H1 (cell line): ENCODE measurements around the gene GUCY1A2. TPM values are rescaled to one million over a fixed set of nuclear protein-coding genes. Genes with fewer than 3 reads are reported as not detected.

ENCODE experiments used
- CTCF ChIA-PET: fragments of 300-600 bp; sonication (Branson Sonifier 250); formaldehyde crosslinking; loops from one replicate; lab custom pipeline; 2021; ENCODE audit not compliant: partially characterized antibody; lab: Charles Lee
- POLR2A ChIA-PET: fragments of 300-600 bp; sonication (Branson Sonifier 250); formaldehyde crosslinking; loops from one replicate; lab custom pipeline; 2021; ENCODE audit warnings: inconsistent platforms; ENCODE audit not compliant: partially characterized antibody; lab: Charles Lee
- DNase-seq, 2 experiments: peaks; one replicate each; pipeline versions ENCODE4 v3.0.0 to v3.0.0-alpha.2; 2010 to 2022; ENCODE audit warnings: low spot score in 2 of 2, low read depth in 1 of 2, mixed read lengths in 1 of 2
- FAIRE-seq: peaks from 2 replicates; lab custom pipeline; 2011; peaks lifted over from hg19 to GRCh38; lab: Jason Lieb, UNC
- H2AFZ ChIP-seq: 2 replicates; pipeline ENCODE4 v1.8.1; 2012; ENCODE audit warnings: low read length, inconsistent platforms
- H2AK5ac ChIP-seq: 2 replicates; pipeline ENCODE4 v1.6.1; 2013; ENCODE audit warnings: low read depth, low read length
- H2BK120ac ChIP-seq: replicated peaks from 2 replicates; pipeline ENCODE3; 2013; ENCODE audit warnings: low read depth, low read length, inconsistent platforms
- H2BK12ac ChIP-seq: 2 replicates; pipeline ENCODE4 v1.6.1; 2013; ENCODE audit warnings: low read depth, low read length
- H2BK15ac ChIP-seq: 2 replicates; pipeline ENCODE4 v1.6.1; 2013; ENCODE audit warnings: low read length
- H2BK20ac ChIP-seq: 2 replicates; pipeline ENCODE4 v1.6.1; 2013; ENCODE audit warnings: low read length
- H2BK5ac ChIP-seq: 2 replicates; pipeline ENCODE4 v1.6.1; 2013; ENCODE audit warnings: low read depth, low read length
- H3K14ac ChIP-seq: 2 replicates; pipeline ENCODE4 v1.6.1; 2013; ENCODE audit warnings: inconsistent platforms; ENCODE audit not compliant: insufficient read length
- H3K18ac ChIP-seq: 2 replicates; pipeline ENCODE4 v1.6.1; 2013; ENCODE audit warnings: low read length; ENCODE audit errors: extremely low read depth
- H3K23ac ChIP-seq: 2 replicates; pipeline ENCODE4 v1.6.1; 2013; ENCODE audit warnings: inconsistent platforms; ENCODE audit not compliant: insufficient read length
- H3K23me2 ChIP-seq: 2 replicates; pipeline ENCODE4 v1.6.1; 2013; ENCODE audit warnings: low read depth, low read length
- H3K27ac ChIP-seq: 2 replicates; pipeline ENCODE4 v1.6.1; 2011; ENCODE audit warnings: low read depth, low read length, inconsistent platforms
- H3K27me3 ChIP-seq, 4 experiments: replicated peaks in 1 of 4; 1 replicate in 1 of 4; 2 replicates in 3 of 4; pipeline versions ENCODE4 v1.6.1 to v1.8.1; 2011 to 2013; ENCODE audit warnings: low read length in 3 of 4, mild to moderate bottlenecking in 3 of 4, inconsistent platforms in 2 of 4, mixed read lengths in 2 of 4, moderate library complexity in 1 of 4; ENCODE audit not compliant: control insufficient read depth in 3 of 4, insufficient read depth in 3 of 4; ENCODE audit errors: extremely low read depth in 1 of 4
- H3K36me3 ChIP-seq, 4 experiments: 2 replicates each; pipeline versions ENCODE4 v1.6.1 to v1.8.1; 2011 to 2013; ENCODE audit warnings: mild to moderate bottlenecking in 4 of 4, low read length in 3 of 4, moderate library complexity in 2 of 4, control low read depth in 1 of 4, inconsistent platforms in 1 of 4; ENCODE audit not compliant: insufficient read depth in 4 of 4, control insufficient read depth in 2 of 4
- H3K4ac ChIP-seq: replicated peaks from 2 replicates; pipeline ENCODE3; 2013; ENCODE audit warnings: low read length, low read depth, mixed read lengths, inconsistent platforms; ENCODE audit not compliant: insufficient read length
- H3K4me1 ChIP-seq, 4 experiments: replicated peaks in 1 of 4; 1 replicate in 1 of 4; 2 replicates in 3 of 4; pipeline versions ENCODE4 v1.6.1 to v1.8.1; 2011 to 2013; ENCODE audit warnings: low read length in 3 of 4, inconsistent platforms in 2 of 4, mixed read lengths in 1 of 4; ENCODE audit not compliant: insufficient read depth in 4 of 4, control insufficient read depth in 3 of 4
- H3K4me2 ChIP-seq, 2 experiments: 2 replicates each; pipeline versions ENCODE4 v1.6.1 to v1.8.1; 2011 to 2013; ENCODE audit warnings: low read depth in 2 of 2, low read length in 2 of 2, control low read depth in 1 of 2, inconsistent platforms in 1 of 2, mild to moderate bottlenecking in 1 of 2; ENCODE audit not compliant: insufficient read depth in 1 of 2
- H3K4me3 ChIP-seq, 4 experiments: fragments of 200-600, 300-600 bp in 1 of 4; sonication (generic), shearing (Covaris generic), sonication (Bioruptor Twin) in 1 of 4; 2 replicates each; pipeline versions ENCODE4 v1.5.1 to v1.8.1; 2011 to 2016; ENCODE audit warnings: low read length in 4 of 4, low read depth in 3 of 4, control low read depth in 2 of 4, inconsistent platforms in 2 of 4, mild to moderate bottlenecking in 2 of 4, mixed read lengths in 1 of 4, moderate library complexity in 1 of 4; ENCODE audit not compliant: insufficient read depth in 2 of 4; ENCODE audit errors: extremely low read depth in 1 of 4
- H3K56ac ChIP-seq: replicated peaks from 2 replicates; pipeline ENCODE3; 2013; ENCODE audit warnings: low read depth, mild to moderate bottlenecking, mixed read lengths, low read length, inconsistent platforms; ENCODE audit not compliant: insufficient read length
- H3K79me1 ChIP-seq: 2 replicates; pipeline ENCODE4 v1.6.1; 2013; ENCODE audit warnings: low read depth, low read length, control low read depth
- H3K79me2 ChIP-seq, 2 experiments: 2 replicates each; pipeline versions ENCODE4 v1.6.1 to v1.8.1; 2012 to 2013; ENCODE audit warnings: low read length in 2 of 2, mild to moderate bottlenecking in 2 of 2, inconsistent platforms in 1 of 2; ENCODE audit not compliant: insufficient read depth in 2 of 2, control insufficient read depth in 1 of 2
- H3K9ac ChIP-seq, 4 experiments: replicated peaks in 1 of 4; 1 replicate in 1 of 4; 2 replicates in 3 of 4; pipeline versions ENCODE4 v1.6.1 to v1.8.1; 2011 to 2013; ENCODE audit warnings: low read depth in 3 of 4, low read length in 3 of 4, control low read depth in 2 of 4, mild to moderate bottlenecking in 2 of 4, moderate library complexity in 2 of 4, inconsistent platforms in 1 of 4; ENCODE audit errors: extremely low read depth in 1 of 4
- H3K9me3 ChIP-seq, 2 experiments: 2 replicates each; pipeline versions ENCODE4 v1.6.1 to v1.8.1; 2012 to 2013; ENCODE audit warnings: mild to moderate bottlenecking in 2 of 2, moderate library complexity in 2 of 2, control low read depth in 1 of 2, inconsistent platforms in 1 of 2, low read depth in 1 of 2, low read length in 1 of 2, mixed read lengths in 1 of 2; ENCODE audit not compliant: insufficient read depth in 2 of 2
- H4K20me1 ChIP-seq, 2 experiments: replicated peaks in 1 of 2; 2 replicates each; pipeline versions ENCODE3 to v1.8.1; 2011 to 2013; ENCODE audit warnings: inconsistent platforms in 2 of 2, low read length in 2 of 2, mild to moderate bottlenecking in 1 of 2; ENCODE audit not compliant: insufficient read depth in 2 of 2, control insufficient read depth in 1 of 2
- H4K5ac ChIP-seq: 2 replicates; pipeline ENCODE4 v1.6.1; 2013; ENCODE audit warnings: low read length, low read depth, mixed read lengths, inconsistent platforms; ENCODE audit not compliant: insufficient read length
- H4K8ac ChIP-seq: 2 replicates; pipeline ENCODE4 v1.8.0; 2013; ENCODE audit warnings: mild to moderate bottlenecking, moderate library complexity, low read length, inconsistent platforms; ENCODE audit not compliant: insufficient read depth; ENCODE audit errors: extremely low read depth
- H4K91ac ChIP-seq: replicated peaks from 2 replicates; pipeline ENCODE3; 2013; ENCODE audit warnings: low read length, mixed read lengths, inconsistent platforms; ENCODE audit not compliant: insufficient read length
- GABPA ChIP-seq: IDR thresholded peaks from 2 replicates; pipeline ENCODE4 v1.6.1; 2011; ENCODE audit warnings: mild to moderate bottlenecking, low read length, moderate library complexity, borderline replicate concordance; ENCODE audit not compliant: insufficient read depth
- MAFK ChIP-seq: IDR thresholded peaks from 2 replicates; pipeline ENCODE4 v1.6.1; 2012; ENCODE audit warnings: low read depth, mild to moderate bottlenecking, improper control_type of control experiment, low read length
- TAF1 ChIP-seq: IDR thresholded peaks from 2 replicates; pipeline ENCODE4 v1.6.1; 2011; ENCODE audit warnings: mild to moderate bottlenecking, low read depth, low read length
- whole genome bisulfite sequencing, 2 experiments: shearing (Covaris generic) in 1 of 2; methylation state at CpG; one replicate each; pipeline versions ENCODE4 v1.1.6 to v1.1.7; 2013 to 2015; ENCODE audit warnings: low lambda C conversion rate in 2 of 2, mixed read lengths in 2 of 2, inconsistent platforms in 1 of 2, low coverage in 1 of 2, missing lambda C conversion rate in 1 of 2; ENCODE audit not compliant: insufficient replicate concordance in 2 of 2, insufficient coverage in 1 of 2, insufficient read length in 1 of 2; ENCODE audit errors: extremely low coverage in 1 of 2, missing lambda C conversion rate in 1 of 2; 5-methylcytosine and 5-hydroxymethylcytosine counted together
- polyA plus RNA-seq, 7 experiments: library from polyadenylated mRNA; depleted of rRNA in 3 of 7; stranded (reverse) in 5 of 7; unstranded in 2 of 7; fragments of >200 nt in 5 of 7; fragments of 200-250 nt in 2 of 7; gene quantifications; 1 replicate in 5 of 7; 2 replicates in 1 of 7; 4 replicates in 1 of 7; pipeline versions ENCODE4 v1.2.1 to v1.2.3, GENCODE V29; 2011 to 2013; ENCODE audit warnings: missing spikeins in 2 of 7, mixed read lengths in 2 of 7
- total RNA-seq: library from RNA; stranded (reverse); fragmentation: NEBNext Ultra II Directional; extraction: Animal tissue kit (Norgen Biotek cat#: 25700); gene quantifications from 2 replicates; pipeline ENCODE4 v1.2.1, GENCODE V29; 2021

The GUCY1A2 gene
- total and polyA plus RNA-seq, 2 of the 8 experiments (the other 6 are each of a cell fraction or from before 2014, with no cell fraction given), result 0.11 to 1.9 TPM

- H3K23ac ChIP-seq, result no peak overlapping the region
- no peak overlapping the region for H2BK120ac ChIP-seq
- H4K20me1 ChIP-seq, result no peaks in the 10 kb centered on the region
- no peak overlapping the region for H3K4ac ChIP-seq
- H2BK12ac ChIP-seq, result no peak overlapping the region
- POLR2A ChIA-PET, result no interaction called here
- no peaks in the 10 kb centered on the region for H3K23me2 ChIP-seq
- no peak overlapping the region for H2AK5ac ChIP-seq
- CTCF ChIA-PET, result interaction anchor here (1.0 kb wide), 1 partner anchor 97 kb away, joined by 3 read pairs; no protein-coding TSS in a partner anchor
- H3K4me2 ChIP-seq, result no peak overlapping the region
- DNase-seq (no peak), FAIRE-seq (no peak)
- no peaks in the 10 kb centered on the region for H3K27me3 ChIP-seq
- H3K9ac ChIP-seq, result no peak overlapping the region
- H3K18ac ChIP-seq, result no peak overlapping the region
- no peak overlapping the region for H4K8ac ChIP-seq
- no peak overlapping the region for H3K27ac ChIP-seq
- no peak overlapping the region for H3K14ac ChIP-seq
- no peak overlapping the region for H2BK5ac ChIP-seq
- WGBS, 2 experiments, result 85% methylated on average over 5 of the region's 5 CpGs; no CpG with 5 or more reads in 1 of the 2 experiments
- no peak overlapping the region for H4K5ac ChIP-seq
- H3K4me1 ChIP-seq, result peaks cover 0 to 3% (median 0%) of the 10 kb centered on the region in 4 experiments; a peak in 1 of 7 replicates
- H3K9me3 ChIP-seq, result no peaks in the 10 kb centered on the region
- no peak overlapping the region for H2AFZ ChIP-seq
- no peak overlapping the region for H3K56ac ChIP-seq
- H4K91ac ChIP-seq, result no peak overlapping the region
- no peak overlapping the region for H2BK20ac ChIP-seq
- no peak overlapping the region for H3K4me3 ChIP-seq
- no peaks in the 10 kb centered on the region for H3K36me3 ChIP-seq
- H3K79me2 ChIP-seq, result no peaks in the 10 kb centered on the region
- no peak overlapping the region for H2BK15ac ChIP-seq
- no peaks in the 10 kb centered on the region for H3K79me1 ChIP-seq
- TF ChIP-seq GABPA (no peak), MAFK (no peak), TAF1 (no peak)
These were observed 199.8 kb downstream of the GUCY1A2 start for GRCh38 chr11:106818443-106818842.
